ENCODE data around the gene IFITM5. TPM values are rescaled to one million over a fixed set of nuclear protein-coding genes. Genes with fewer than 3 reads are reported as not detected.

IFITM5 gene
- total RNA-seq, 1 experiment from 2014 or later: not detected

GRCh38 chr11:279040-279965, 20.0 kb downstream of the IFITM5 start:
- H3K4me1 Mint-ChIP-seq: peaks cover 33 to 42% of the 10 kb centered on the region in 2 experiments
- no peak overlapping the region for H2BK15ac ChIP-seq (ENCODE audit: low read depth, low read length)
- no peaks in the 10 kb centered on the region for H3K23me2 ChIP-seq (ENCODE audit: insufficient read length, low read depth, low read length, poor library complexity, severe bottlenecking)
- no peaks in the 10 kb centered on the region for H3K79me2 ChIP-seq (ENCODE audit: insufficient read depth, low read length)
- no peaks in the 10 kb centered on the region for H4K20me1 ChIP-seq (ENCODE audit: control insufficient read depth, insufficient read depth, insufficient read length)
- no CpG with 5 or more reads among the region's 97 CpGs for WGBS (ENCODE audit: extremely low coverage, insufficient read length, low lambda C conversion rate)
- H3K4me3 Mint-ChIP-seq: no peak overlapping the region
- H4K8ac ChIP-seq (replicated peaks; ENCODE audit: insufficient read length, low read depth, low read length): no peak overlapping the region
- no peaks in the 10 kb centered on the region for H3K9me3 ChIP-seq (ENCODE audit: control insufficient read depth, low read depth, low read length)
- H3K27ac Mint-ChIP-seq: no peak overlapping the region
- no peak for DNase-seq
- H3K23ac ChIP-seq (ENCODE audit: insufficient read length, low read depth, low read length): no peak overlapping the region
- no peak overlapping the region for H3K9ac ChIP-seq (ENCODE audit: extremely low read depth, insufficient read length, low read length)
- H3K4me2 ChIP-seq (ENCODE audit: insufficient read depth, insufficient read length, low read length): no peak overlapping the region
- H2AFZ ChIP-seq (ENCODE audit: low read length): no peak overlapping the region
- H3K9me3 Mint-ChIP-seq: peaks cover 2 to 3% of the 10 kb centered on the region in 2 experiments; a peak in 1 of 5 replicates
- no peak overlapping the region for H2BK12ac ChIP-seq (ENCODE audit: insufficient read length, low read depth, low read length)
- no peak overlapping the region for H3K14ac ChIP-seq (ENCODE audit: insufficient read depth, low read length)
- TF ChIP-seq CTCF (conservative IDR thresholded peaks at IDR 0.05): no peak
- no peaks in the 10 kb centered on the region; a peak in 2 of 7 replicates for H3K36me3 Mint-ChIP-seq (ENCODE audit: insufficient read depth in 1 of 3, low read depth in 3 of 3)
- H3K79me1 ChIP-seq (ENCODE audit: insufficient read depth, low read depth, low read length, poor library complexity, severe bottlenecking): no peaks in the 10 kb centered on the region
- H3T11ph ChIP-seq (ENCODE audit: low read length): no peak overlapping the region
- no peak overlapping the region for H3K4ac ChIP-seq (ENCODE audit: low read depth, low read length)
- H2AK5ac ChIP-seq (ENCODE audit: insufficient read length, low read length): no peak overlapping the region
- H2BK120ac ChIP-seq (ENCODE audit: low read depth, low read length, poor library complexity, severe bottlenecking): no peak overlapping the region
- no peak overlapping the region for H4K91ac ChIP-seq (ENCODE audit: insufficient read length, low read depth, low read length)
- H2BK20ac ChIP-seq (ENCODE audit: low read depth, low read length, poor library complexity, severe bottlenecking): no peak overlapping the region
- no peak overlapping the region for H3K18ac ChIP-seq (ENCODE audit: insufficient read length, low read depth, low read length)
- H3K27ac ChIP-seq (ENCODE audit: insufficient read length, low read depth, low read length): no peak overlapping the region
- no peaks in the 10 kb centered on the region; the same call in 1 of the 2 replicates for H3K27me3 Mint-ChIP-seq (ENCODE audit: low read depth)
- H4K5ac ChIP-seq (ENCODE audit: insufficient read length, low read depth, low read length): no peak overlapping the region
- H2BK5ac ChIP-seq (ENCODE audit: insufficient read length, low read length): no peak overlapping the region
- no peaks in the 10 kb centered on the region for H3K27me3 ChIP-seq (ENCODE audit: insufficient read depth, low read length)
- no peaks in the 10 kb centered on the region for H3K4me1 ChIP-seq (ENCODE audit: insufficient read depth, low read length)
- H3K56ac ChIP-seq (ENCODE audit: insufficient read length, low read depth, low read length): no peak overlapping the region
